HEK293 (cell line): ENCODE data around the gene APLP1.
"Not testable (repeated sequence)": the region's sequence is repeated elsewhere in the genome, so short reads cannot be mapped to it uniquely, and the experiment has no call there.

ENCODE experiments used
- CTCF ChIA-PET: fragments of 350-600 bp; formaldehyde crosslinking; extraction: SDS; loops from one replicate; lab custom pipeline; 2021; ENCODE audit warnings: antibody characterized with exemption; lab: Yijun Ruan, JAX
- POLR2A ChIA-PET: fragments of 300-600 bp; formaldehyde crosslinking; extraction: SDS; loops from one replicate; lab custom pipeline; 2020; ENCODE audit warnings: antibody characterized with exemption, inconsistent platforms; lab: Yijun Ruan, JAX
- H3K27ac ChIP-seq: fragments of 200-500 bp; sonication (Bioruptor generic); 2 replicates; pipeline ENCODE4 v1.5.1; 2014; ENCODE audit warnings: low read depth, low read length, control low read depth, inconsistent platforms; ENCODE audit errors: extremely low read depth
- H3K36me3 ChIP-seq, 2 experiments: fragments of 200-500 bp in 1 of 2; sonication (Bioruptor generic) in 1 of 2; 1 replicate in 1 of 2; 2 replicates in 1 of 2; pipeline ENCODE4 v1.5.1; 2014 to 2017; ENCODE audit warnings: inconsistent platforms in 2 of 2, low read length in 2 of 2; ENCODE audit not compliant: control insufficient read depth in 2 of 2, insufficient read depth in 1 of 2
- H3K4me1 ChIP-seq: fragments of 200-500 bp; sonication (Bioruptor generic); 2 replicates; pipeline ENCODE4 v1.5.1; 2014; ENCODE audit warnings: mild to moderate bottlenecking, low read length, inconsistent platforms; ENCODE audit not compliant: control insufficient read depth, insufficient read depth
- H3K4me3 ChIP-seq: 2 replicates; pipeline ENCODE4 v1.5.1; 2011; ENCODE audit warnings: low read depth, mild to moderate bottlenecking, control low read depth, low read length, moderate library complexity
- H3K9me3 ChIP-seq: fragments of 200-500 bp; sonication (Bioruptor generic); 2 replicates; pipeline ENCODE4 v1.5.1; 2014; ENCODE audit warnings: low read depth, low read length, inconsistent platforms; ENCODE audit not compliant: control insufficient read depth, insufficient read depth
- KLF9 ChIP-seq: fragments of 450-650 bp; formaldehyde crosslinking; IDR thresholded peaks from 2 replicates; pipeline ENCODE4 v1.5.1; 2016; ENCODE audit warnings: missing biosample characterization, missing genetic modification characterization, low read depth
- MEIS1 ChIP-seq: sonication (generic); formaldehyde crosslinking; IDR thresholded peaks from 2 replicates; pipeline ENCODE4 v1.8.1; 2022; ENCODE audit warnings: missing genetic modification reagents, mild to moderate bottlenecking, borderline replicate concordance
- OVOL3 ChIP-seq: fragments of 450-650 bp; formaldehyde crosslinking; IDR thresholded peaks from 2 replicates; pipeline ENCODE4 v1.5.1; 2016; ENCODE audit warnings: missing biosample characterization, missing genetic modification characterization
- REPIN1 ChIP-seq: fragments of 450-650 bp; formaldehyde crosslinking; IDR thresholded peaks from 2 replicates; pipeline ENCODE4 v1.5.1; 2017; ENCODE audit warnings: missing biosample characterization, missing genetic modification characterization, low read depth
- ZBTB44 ChIP-seq: fragments of 450-650 bp; IDR thresholded peaks from 2 replicates; pipeline ENCODE4 v1.5.1; 2018; ENCODE audit warnings: missing biosample characterization, mild to moderate bottlenecking, missing genetic modification characterization
- ZBTB49 ChIP-seq: fragments of 450-650 bp; formaldehyde crosslinking; IDR thresholded peaks from 2 replicates; pipeline ENCODE4 v1.5.1; 2016; ENCODE audit warnings: missing biosample characterization, missing genetic modification characterization, low read depth
- ZBTB7A ChIP-seq: fragments of 450-650 bp; formaldehyde crosslinking; IDR thresholded peaks from 2 replicates; pipeline ENCODE4 v1.5.1; 2016; ENCODE audit warnings: low read depth, missing biosample characterization, missing genetic modification characterization
- ZEB2 ChIP-seq: fragments of 450-650 bp; formaldehyde crosslinking; IDR thresholded peaks from 2 replicates; pipeline ENCODE4 v1.5.1; 2016; ENCODE audit warnings: missing biosample characterization, missing genetic modification characterization
- ZNF132 ChIP-seq: fragments of 450-650 bp; formaldehyde crosslinking; IDR thresholded peaks from 2 replicates; pipeline ENCODE4 v1.5.1; 2017; ENCODE audit warnings: missing biosample characterization, missing genetic modification characterization, borderline replicate concordance
- ZNF148 ChIP-seq: fragments of 450-650 bp; formaldehyde crosslinking; IDR thresholded peaks from 2 replicates; pipeline ENCODE4 v1.5.0; 2017; ENCODE audit warnings: missing biosample characterization, missing genetic modification characterization, borderline replicate concordance
- ZNF155 ChIP-seq: fragments of 450-650 bp; formaldehyde crosslinking; IDR thresholded peaks from 2 replicates; pipeline ENCODE4 v1.5.1; 2016; ENCODE audit warnings: missing biosample characterization, missing genetic modification characterization
- ZNF174 ChIP-seq: fragments of 450-650 bp; formaldehyde crosslinking; IDR thresholded peaks from 2 replicates; pipeline ENCODE4 v1.5.0; 2017; ENCODE audit warnings: missing biosample characterization, mild to moderate bottlenecking, missing genetic modification characterization
- ZNF2 ChIP-seq: fragments of 450-650 bp; formaldehyde crosslinking; IDR thresholded peaks from 2 replicates; pipeline ENCODE4 v1.5.1; 2016; ENCODE audit warnings: missing biosample characterization, missing genetic modification characterization
- ZNF24 ChIP-seq: fragments of 450-650 bp; formaldehyde crosslinking; IDR thresholded peaks from 2 replicates; pipeline ENCODE4 v1.5.1; 2016; ENCODE audit warnings: missing biosample characterization, missing genetic modification characterization
- ZNF350 ChIP-seq: fragments of 450-650 bp; formaldehyde crosslinking; IDR thresholded peaks from 2 replicates; pipeline ENCODE4 v1.5.0; 2017; ENCODE audit warnings: missing biosample characterization, mild to moderate bottlenecking, missing genetic modification characterization
- ZNF362 ChIP-seq: fragments of 450-650 bp; formaldehyde crosslinking; IDR thresholded peaks from 2 replicates; pipeline ENCODE4 v1.5.1; 2016; ENCODE audit warnings: missing biosample characterization, missing genetic modification characterization
- ZNF366 ChIP-seq: fragments of 450-650 bp; formaldehyde crosslinking; conservative IDR thresholded peaks from 2 replicates; pipeline ENCODE4 v1.5.1; 2016; ENCODE audit warnings: missing biosample characterization, missing genetic modification characterization
- ZNF510 ChIP-seq: fragments of 450-650 bp; formaldehyde crosslinking; IDR thresholded peaks from 2 replicates; pipeline ENCODE4 v1.5.1; 2018; ENCODE audit warnings: mild to moderate bottlenecking, missing genetic modification characterization, missing biosample characterization; ENCODE audit not compliant: insufficient replicate concordance
- ZNF560 ChIP-seq: fragments of 450-650 bp; formaldehyde crosslinking; IDR thresholded peaks from 2 replicates; pipeline ENCODE4 v1.5.1; 2017; ENCODE audit warnings: missing biosample characterization, missing genetic modification characterization, borderline replicate concordance
- ZNF629 ChIP-seq: fragments of 450-650 bp; formaldehyde crosslinking; IDR thresholded peaks from 2 replicates; pipeline ENCODE4 v1.5.1; 2017; ENCODE audit warnings: missing biosample characterization, missing genetic modification characterization
- ZNF701 ChIP-seq: fragments of 450-650 bp; formaldehyde crosslinking; IDR thresholded peaks from 2 replicates; pipeline ENCODE4 v1.5.1; 2016; ENCODE audit warnings: missing biosample characterization, missing genetic modification characterization
- ZNF76 ChIP-seq: fragments of 450-650 bp; formaldehyde crosslinking; IDR thresholded peaks from 2 replicates; pipeline ENCODE4; 2016; ENCODE audit warnings: low read depth, missing biosample characterization, missing genetic modification characterization, borderline replicate concordance

Gene APLP1

GRCh38 chr19:35836096-35836495 is 32.3 kb upstream of the APLP1 start:
- POLR2A ChIA-PET, result interaction anchor here (0.6 to 2.4 kb wide), 6 partner anchors 9 to 96 kb away, joined by 3 to 7 read pairs (median 4); partner anchors contain the start of gene APLP1
- H3K27ac ChIP-seq, H3K9me3 ChIP-seq, H3K4me1 ChIP-seq, H3K4me3 ChIP-seq, H3K36me3 ChIP-seq: not testable (repeated sequence)
- CTCF ChIA-PET, result interaction anchor here (0.5 to 1.3 kb wide), 4 partner anchors 17 to 151 kb away, joined by 3 to 4 read pairs (median 4); no protein-coding TSS in a partner anchor
- 0 out of 2 replicates have a peak, but pooled peaks have one; percentile 14 for TF ChIP-seq ZNF362

- Histone ChIP-seq H3K4me1 (peaks cover 19% of the 10 kb centered on the region), H3K27ac (no peak overlapping the region), H3K36me3 (no peaks in the 10 kb centered on the region), H3K9me3 (no peaks in the 10 kb centered on the region; the same call in none of the 2 replicates), H3K4me3 (no peak overlapping the region)
- POLR2A ChIA-PET, result no interaction called here
- CTCF ChIA-PET, result interaction anchor here (0.9 kb wide), 1 partner anchor 9 kb away, joined by 4 read pairs; no protein-coding TSS in a partner anchor
- TF ChIP-seq REPIN1 (tag by site-specific recombination), result no peak
- TF ChIP-seq ZNF560 (tag by site-specific recombination), result no peak
- no peak for TF ChIP-seq OVOL3 (tag by site-specific recombination)
- no peak for TF ChIP-seq ZNF2 (tag by site-specific recombination)
Observed at GRCh38 chr19:35841961-35842595, 26.3 kb upstream of the APLP1 start.

GRCh38 chr19:35842666-35843272 is 25.6 kb upstream of the APLP1 start:
- Histone ChIP-seq H3K4me1 (peaks cover 19% of the 10 kb centered on the region), H3K27ac (no peak overlapping the region), H3K9me3 (no peaks in the 10 kb centered on the region; the same call in 1 of the 2 replicates), H3K36me3 (no peaks in the 10 kb centered on the region), H3K4me3 (no peak overlapping the region)
- POLR2A ChIA-PET, result no interaction called here
- CTCF ChIA-PET, result interaction anchor here (0.9 kb wide), 1 partner anchor 9 kb away, joined by 4 read pairs; no protein-coding TSS in a partner anchor
- TF ChIP-seq ZNF701 (tag by site-specific recombination) (no peak), ZNF132 (tag by site-specific recombination) (no peak), KLF9 (no peak), ZNF24 (no peak), ZNF155 (tag by site-specific recombination) (0 out of 2 replicates have a peak, but pooled peaks have one; percentile 9), ZNF350 (tag by site-specific recombination) (no peak), ZBTB49 (tag by site-specific recombination) (no peak), ZNF174 (no peak), ZBTB7A (tag by site-specific recombination) (no peak), ZNF629 (tag by site-specific recombination) (no peak), ZNF148 (tag by site-specific recombination) (peak; percentile 4; the same call in 1 of the 2 replicates), MEIS1 (CRISPR knock-in tag) (no peak), ZNF510 (no peak), ZNF366 (tag by site-specific recombination) (peak; percentile 98), ZEB2 (tag by site-specific recombination) (no peak), ZBTB44 (no peak), ZNF76 (tag by site-specific recombination) (no peak)
